Endothelial cell of umbilical vein (primary cell): ENCODE measurements around the gene TMEM164. TPM values are rescaled to one million over a fixed set of nuclear protein-coding genes. Genes with fewer than 3 reads are reported as not detected.

Experiments used
- BruUV-seq: library from RNA; stranded (reverse); fragments of 400-500 nt; replicated peaks from 2 replicates; lab custom pipeline; 2021; lab: Mats Ljungman, UMichigan
- CTCF ChIA-PET: fragments of 300-600, 350-600 bp; sonication (Branson Sonifier 250); formaldehyde crosslinking; loops from one replicate; lab custom pipeline; 2021; ENCODE audit warnings: antibody characterized with exemption, inconsistent platforms; lab: Charles Lee
- POLR2A ChIA-PET: fragments of 300-600, 350-600 bp; sonication (Branson Sonifier 250); formaldehyde crosslinking; loops from one replicate; lab custom pipeline; 2021; ENCODE audit warnings: antibody characterized with exemption, inconsistent platforms; lab: Charles Lee
- DNase-seq: peaks from one replicate; pipeline ENCODE4 v3.0.0-alpha.2; 2011; ENCODE audit warnings: low read depth, low spot score
- FAIRE-seq: peaks from 2 replicates; lab custom pipeline; 2011; peaks lifted over from hg19 to GRCh38; lab: Jason Lieb, UNC
- H2AFZ ChIP-seq: 2 replicates; pipeline ENCODE4 v1.6.0; 2012; ENCODE audit warnings: low read depth, low read length, control low read depth, inconsistent platforms
- H3K27ac ChIP-seq: 2 replicates; pipeline ENCODE4 v1.5.1; 2011; ENCODE audit warnings: low read depth, mild to moderate bottlenecking, control low read depth, low read length, moderate library complexity; ENCODE audit not compliant: insufficient read depth
- H3K27me3 ChIP-seq, 2 experiments: 2 replicates each; pipeline versions ENCODE4 v1.6.0 to v1.6.1; 2011; ENCODE audit warnings: low read length in 2 of 2, mixed read lengths in 1 of 2; ENCODE audit not compliant: control insufficient read depth in 2 of 2, insufficient read depth in 2 of 2
- H3K36me3 ChIP-seq, 2 experiments: 2 replicates in 1 of 2; 3 replicates in 1 of 2; pipeline ENCODE4 v1.5.1; 2011; ENCODE audit warnings: low read length in 2 of 2, mild to moderate bottlenecking in 1 of 2, moderate library complexity in 1 of 2; ENCODE audit not compliant: control insufficient read depth in 2 of 2, insufficient read depth in 2 of 2; ENCODE audit errors: extremely low read depth in 1 of 2
- H3K4me1 ChIP-seq: 3 replicates; pipeline ENCODE4 v1.5.1; 2011; ENCODE audit warnings: mild to moderate bottlenecking, low read length; ENCODE audit not compliant: control insufficient read depth, insufficient read depth; ENCODE audit errors: extremely low read depth
- H3K4me2 ChIP-seq: 2 replicates; pipeline ENCODE4 v1.6.1; 2011; ENCODE audit warnings: low read length, control low read depth, mixed read lengths; ENCODE audit not compliant: insufficient read depth
- H3K4me3 ChIP-seq, 3 experiments: fragments of 200-600 bp in 1 of 3; sonication (generic), shearing (Covaris generic) in 1 of 3; replicated peaks in 1 of 3; 2 replicates each; pipeline ENCODE4 v1.5.1; 2011 to 2016; ENCODE audit warnings: control low read depth in 3 of 3, low read length in 3 of 3, mild to moderate bottlenecking in 2 of 3, inconsistent platforms in 1 of 3, low read depth in 1 of 3, moderate library complexity in 1 of 3; ENCODE audit not compliant: insufficient read depth in 1 of 3
- H3K79me2 ChIP-seq: 2 replicates; pipeline ENCODE4 v1.6.0; 2012; ENCODE audit warnings: low read length, inconsistent platforms; ENCODE audit not compliant: control insufficient read depth, insufficient read depth
- H3K9ac ChIP-seq: replicated peaks from 2 replicates; pipeline ENCODE3; 2011; ENCODE audit warnings: low read length, control low read depth; ENCODE audit not compliant: insufficient read depth; ENCODE audit errors: extremely low read depth
- H3K9me1 ChIP-seq: replicated peaks from 3 replicates; pipeline ENCODE4 v1.6.0; 2011; ENCODE audit warnings: mild to moderate bottlenecking, low read length; ENCODE audit not compliant: control insufficient read depth, insufficient read depth; ENCODE audit errors: extremely low read depth
- H3K9me3 ChIP-seq: replicated peaks from 2 replicates; pipeline ENCODE4 v1.5.1; 2012; ENCODE audit warnings: low read length, inconsistent platforms; ENCODE audit not compliant: control insufficient read depth, insufficient read depth
- H4K20me1 ChIP-seq: replicated peaks from 2 replicates; pipeline ENCODE3; 2011; ENCODE audit warnings: mild to moderate bottlenecking, low read length; ENCODE audit not compliant: control insufficient read depth, insufficient read depth; ENCODE audit errors: extremely low read depth
- CTCF ChIP-seq, 2 donors: IDR thresholded peaks; 1 replicate in 1 of 2; 2 replicates in 1 of 2; pipeline ENCODE4 v1.5.1; 2011; ENCODE audit warnings: low read length in 2 of 2, mild to moderate bottlenecking in 2 of 2, moderate library complexity in 2 of 2, control low read depth in 1 of 2, inconsistent platforms in 1 of 2, low read depth in 1 of 2; ENCODE audit not compliant: insufficient read depth in 1 of 2; ENCODE audit errors: extremely low read depth in 1 of 2
- EZH2 ChIP-seq: IDR thresholded peaks from 2 replicates; pipeline ENCODE4 v1.6.1; 2012; ENCODE audit warnings: borderline replicate concordance, low read depth, mild to moderate bottlenecking, moderate library complexity, low read length, inconsistent platforms; ENCODE audit not compliant: severe bottlenecking
- FOS ChIP-seq: IDR thresholded peaks from 2 replicates; pipeline ENCODE4 v1.6.1; 2011; ENCODE audit warnings: mild to moderate bottlenecking, low read length, moderate library complexity, borderline replicate concordance; ENCODE audit not compliant: insufficient read depth
- GATA2 ChIP-seq: IDR thresholded peaks from 2 replicates; pipeline ENCODE4 v1.7.0; 2011; ENCODE audit warnings: low read depth, mild to moderate bottlenecking, moderate library complexity, mixed read lengths, low read length; ENCODE audit not compliant: insufficient read length, insufficient read depth
- JUN ChIP-seq: IDR thresholded peaks from 2 replicates; pipeline ENCODE4 v1.6.1; 2011; ENCODE audit warnings: borderline replicate concordance, low read depth; ENCODE audit not compliant: insufficient read length, insufficient read depth
- MAX ChIP-seq: IDR thresholded peaks from 2 replicates; pipeline ENCODE4 v1.6.1; 2011; ENCODE audit not compliant: insufficient read depth, insufficient read length
- MYC ChIP-seq: IDR thresholded peaks from one replicate; pipeline ENCODE4 v1.6.1; 2011; ENCODE audit warnings: mild to moderate bottlenecking, low read depth, low read length
- POLR2A ChIP-seq: IDR thresholded peaks from 2 replicates; pipeline ENCODE4 v1.6.1; 2012; ENCODE audit warnings: low read depth, mild to moderate bottlenecking, control low read depth, low read length
- POLR2AphosphoS5 ChIP-seq: IDR thresholded peaks from 2 replicates; pipeline ENCODE4 v1.6.1; 2012; ENCODE audit warnings: low read depth, mild to moderate bottlenecking, control low read depth, low read length, moderate library complexity; ENCODE audit not compliant: insufficient read depth
- dilution Hi-C: fragments of 300-500 bp; cut with MboI; formaldehyde crosslinking; loops from one replicate; pipeline ENCODE4 v1.15.0; 2019; ENCODE audit warnings: low sequenced_read_pairs; ENCODE audit not compliant: extremely low pct_ligation_motif_present
- intact Hi-C: fragments of 100-400 bp; cut with micrococcal nuclease; formaldehyde crosslinking; loops from one replicate; pipeline ENCODE4 v1.10.0; 2022
- polyA plus RNA-seq, 4 experiments: library from polyadenylated mRNA; depleted of rRNA in 3 of 4; stranded (reverse) in 3 of 4; unstranded in 1 of 4; fragments of >200 nt; gene quantifications; 2 replicates each; pipeline versions ENCODE4 v1.2.1 to v1.2.3, GENCODE V29; 2011 to 2012; ENCODE audit warnings: missing spikeins in 1 of 4
- total RNA-seq: library from RNA; stranded (reverse); gene quantifications from 2 replicates; pipeline ENCODE4 v1.2.3, GENCODE V29; 2021

Gene TMEM164
- total and polyA plus RNA-seq, 2 donors (not counting 3 experiments of a cell fraction or from before 2014, with no cell fraction given) = 12.8 to 22.2 TPM

GRCh38 chrX:110156167-110156754, 153.3 kb downstream of the TMEM164 start:
- dilution Hi-C loops = loop anchor here (10.0 kb wide), 1 partner anchor 259 kb away; no protein-coding TSS in a partner anchor

More at GRCh38 chrX:110156167-110156754, 153.3 kb downstream of the TMEM164 start:
- no peaks in the 10 kb centered on the region for H4K20me1 ChIP-seq
- no peak overlapping the region for H3K27ac ChIP-seq
- no peaks in the 10 kb centered on the region for H3K9me1 ChIP-seq
- no TSS peak for BruUV-seq
- FAIRE-seq (peak; percentile 24), DNase-seq (no peak)
- intact Hi-C loops = loop anchor here (1.0 to 5.0 kb wide), 3 partner anchors 252 to 691 kb away; no protein-coding TSS in a partner anchor
- no peaks in the 10 kb centered on the region for H3K36me3 ChIP-seq
- ChIA-PET POLR2A (no interaction called here), CTCF (interaction anchor here (0.8 to 10.2 kb wide), 8 partner anchors 10 to 691 kb away, joined by 3 to 286 read pairs (median 6); no protein-coding TSS in a partner anchor)
- no peaks in the 10 kb centered on the region for H3K9me3 ChIP-seq
- H3K4me3 ChIP-seq = no peak overlapping the region
- H3K4me1 ChIP-seq = peaks cover 5% of the 10 kb centered on the region
- H3K27me3 ChIP-seq = no peaks in the 10 kb centered on the region
- no peak overlapping the region for H3K4me2 ChIP-seq
- H2AFZ ChIP-seq = no peak overlapping the region
- no peak overlapping the region for H3K9ac ChIP-seq
- H3K79me2 ChIP-seq = no peaks in the 10 kb centered on the region
- no peak for TF ChIP-seq MAX
- no peak for TF ChIP-seq GATA2
- no peak for TF ChIP-seq FOS
- no peak for TF ChIP-seq POLR2A
- no peak for TF ChIP-seq CTCF (IDR thresholded peaks at IDR 0.05; ENCODE audit: extremely low read depth in 1 of 2, insufficient read depth in 1 of 2, low read depth in 1 of 2, low read length in 2 of 2)
- TF ChIP-seq POLR2AphosphoS5 = no peak
- TF ChIP-seq EZH2 = no peak
- TF ChIP-seq MYC = no peak
- TF ChIP-seq JUN = no peak
